Sigmoid colon (tissue), 7 donors: ENCODE data around the gene NUDT17. TPM values are rescaled to one million over a fixed set of nuclear protein-coding genes. Genes with fewer than 3 reads are reported as not detected.
A peak's percentile ranks its signal among the peaks of the same experiment; 100 is the strongest.

Source experiments
- DNase-seq: peaks from one replicate; pipeline ENCODE4 v3.0.0-alpha.2; 2019
- H3K27ac ChIP-seq, 4 donors: fragments of 200-600 bp; sonication (generic); one replicate each; pipeline ENCODE4 v1.5.1; 2016 to 2019; ENCODE audit warnings: mild to moderate bottlenecking in 1 of 4
- H3K27me3 ChIP-seq, 3 donors: fragments of 200-600 bp; sonication (generic); one replicate each; pipeline ENCODE4 v1.5.1; 2019; ENCODE audit warnings: mild to moderate bottlenecking in 1 of 3
- H3K36me3 ChIP-seq, 4 donors: fragments of 200-600 bp; sonication (generic); one replicate each; pipeline ENCODE4 v1.5.1; 2016 to 2019
- H3K4me1 ChIP-seq, 4 donors: fragments of 200-600 bp; sonication (generic); one replicate each; pipeline ENCODE4 v1.5.1; 2017 to 2019
- H3K4me3 ChIP-seq, 4 donors: fragments of 200-600 bp; sonication (generic); one replicate each; pipeline ENCODE4 v1.5.1; 2017 to 2019; ENCODE audit warnings: mild to moderate bottlenecking in 2 of 4, moderate library complexity in 1 of 4
- H3K9me3 ChIP-seq, 4 donors: fragments of 200-600 bp in 3 of 4; sonication (generic) in 3 of 4; one replicate each; pipeline versions ENCODE4 v1.5.1 to v1.6.1; 2013 to 2019
- CTCF ChIP-seq, 4 experiments: fragments of 450-650 bp in 3 of 4; fragments of 200-600 bp in 1 of 4; IDR thresholded peaks; one replicate each; pipeline ENCODE4 v1.5.1; 2016 to 2019; ENCODE audit warnings: antibody characterized with exemption in 4 of 4, mild to moderate bottlenecking in 3 of 4, moderate library complexity in 2 of 4
- EP300 ChIP-seq, 4 donors: sonication (generic); formaldehyde crosslinking; IDR thresholded peaks; one replicate each; pipeline ENCODE4 v1.6.1; 2017; ENCODE audit warnings: antibody characterized with exemption in 4 of 4
- POLR2A ChIP-seq, 2 donors: fragments of 450-650 bp; IDR thresholded peaks; one replicate each; pipeline ENCODE4 v1.6.1; 2016; ENCODE audit warnings: antibody characterized with exemption in 2 of 2, mild to moderate bottlenecking in 2 of 2, moderate library complexity in 2 of 2
- POLR2AphosphoS5 ChIP-seq, 4 donors: sonication (generic); formaldehyde crosslinking; IDR thresholded peaks; one replicate each; pipeline ENCODE4 v1.6.1; 2017; ENCODE audit warnings: antibody characterized with exemption in 4 of 4
- WGBS, 2 donors: extraction: QIAGEN DNeasy Blood & Tissue Kit; methylation state at CpG; one replicate each; pipeline ENCODE4 v1.1.7; 2013; 5-methylcytosine and 5-hydroxymethylcytosine counted together
- intact Hi-C: fragments of 100-400 bp; cut with DNase I; formaldehyde crosslinking; loops from one replicate; pipeline ENCODE4 v1.15.1; 2023
- polyA plus RNA-seq, 3 donors: library from polyadenylated mRNA; stranded (reverse); fragments of 200-250 nt; gene quantifications; one replicate each; pipeline ENCODE4 v1.2.3, GENCODE V29; 2013
- total RNA-seq, 4 donors: library from RNA; depleted of rRNA; stranded (reverse); fragments of >200 nt; gene quantifications; one replicate each; pipeline ENCODE4 v1.1.0, GENCODE V29; 2016
- donor health status: healthy with polysubstance abuse.
- donor health status: Bipolar disorder and iron deficiency.
- donor health status: healthy.

NUDT17 gene
- total and polyA plus RNA-seq, 7 donors = 1.2 to 9.1 (median 2.1) TPM; not detected in 1

- TF ChIP-seq CTCF (IDR thresholded peaks at IDR 0.05) (no peak), POLR2A (IDR thresholded peaks at IDR 0.05) (no peak), POLR2AphosphoS5 (IDR thresholded peaks at IDR 0.05) (no peak), EP300 (IDR thresholded peaks at IDR 0.05) (no peak)
- no peak for DNase-seq
- no peaks in the 10 kb centered on the region for H3K9me3 ChIP-seq
- H3K4me3 ChIP-seq = no peak overlapping the region
- H3K27ac ChIP-seq = no peak overlapping the region
- H3K4me1 ChIP-seq = peaks cover 0 to 23% (median 20%) of the 10 kb centered on the region in 4 donors
- peaks cover 36 to 50% (median 37%) of the 10 kb centered on the region in 4 donors for H3K36me3 ChIP-seq
- H3K27me3 ChIP-seq = no peaks in the 10 kb centered on the region
- intact Hi-C loops = loop anchor here (5.0 kb wide), 3 partner anchors 35 to 100 kb away; partner anchors contain the start of genes LIX1L and PEX11B
- 71 to 85% methylated on average over 4 of the region's 4 CpGs for WGBS, 2 donors
These were observed 11.7 kb downstream of the NUDT17 start for GRCh38 chr1:145857170-145857569.

- WGBS, 2 donors = 1% methylated on average over 35 of the region's 35 CpGs
- Histone ChIP-seq H3K36me3 (peaks cover 27 to 38% (median 29%) of the 10 kb centered on the region in 4 donors), H3K27ac (peak overlapping the region; percentile 94 to 96 (median 95)), H3K4me1 (peaks cover 0 to 23% (median 20%) of the 10 kb centered on the region in 4 donors), H3K4me3 (peak overlapping the region; percentile 57 to 97 (median 82)), H3K27me3 (no peaks in the 10 kb centered on the region), H3K9me3 (no peaks in the 10 kb centered on the region)
- intact Hi-C loops = loop anchor here (5.0 kb wide), 3 partner anchors 34 to 99 kb away; partner anchors contain the start of genes LIX1L and PEX11B
- TF ChIP-seq POLR2A (IDR thresholded peaks at IDR 0.05) (no peak), CTCF (IDR thresholded peaks at IDR 0.05) (no peak), EP300 (IDR thresholded peaks at IDR 0.05) (no peak), POLR2AphosphoS5 (IDR thresholded peaks at IDR 0.05) (no peak)
- DNase-seq = peak; percentile 83
These were observed 12.9 kb downstream of the NUDT17 start for GRCh38 chr1:145858238-145858900.

GRCh38 chr1:145858901-145859490 lies 13.6 kb downstream of the NUDT17 start, which contains the start of gene PIAS3:
TSS of gene PIAS3 (minus strand) at chr1:145859081. CDS start at chr1:145858990, 91 bp downstream.
- H3K27ac ChIP-seq = peak within 1 kb of the TSS; percentile 94 to 96 (median 95)
- intact Hi-C loops = loop anchor here (5.0 kb wide), 3 partner anchors 33 to 98 kb away; partner anchors contain the start of genes LIX1L and PEX11B
- no peaks in the 10 kb centered on the region for H3K9me3 ChIP-seq
- peak within 1 kb of the TSS; percentile 57 to 97 (median 82) for H3K4me3 ChIP-seq
- peaks cover 0 to 23% (median 20%) of the 10 kb centered on the region in 4 donors for H3K4me1 ChIP-seq
- peak; percentile 98 for DNase-seq
- WGBS, 2 donors = 0 to 1% methylated on average over 42 of the region's 42 CpGs
- peaks cover 21 to 32% (median 24%) of the 10 kb centered on the region in 4 donors for H3K36me3 ChIP-seq
- no peak for TF ChIP-seq EP300 (IDR thresholded peaks at IDR 0.05)
- peak; percentile 89 to 94 (median 94) for TF ChIP-seq POLR2AphosphoS5 (IDR thresholded peaks at IDR 0.05)
- TF ChIP-seq POLR2A (IDR thresholded peaks at IDR 0.05) = peak; percentile 73 to 81
- TF ChIP-seq CTCF (IDR thresholded peaks at IDR 0.05) = no peak
- no peaks in the 10 kb centered on the region for H3K27me3 ChIP-seq

- peak; percentile 97 for DNase-seq
- 0% methylated on average over 41 of the region's 41 CpGs for WGBS, 2 donors
- Histone ChIP-seq H3K27me3 (no peaks in the 10 kb centered on the region), H3K9me3 (no peaks in the 10 kb centered on the region), H3K36me3 (peaks cover 16 to 26% (median 18%) of the 10 kb centered on the region in 4 donors), H3K4me1 (peaks cover 0 to 23% (median 20%) of the 10 kb centered on the region in 4 donors), H3K27ac (peak overlapping the region; percentile 94 to 96 (median 95)), H3K4me3 (peak overlapping the region; percentile 57 to 97 (median 82))
- no peak for TF ChIP-seq CTCF (IDR thresholded peaks at IDR 0.05)
- peak; percentile 66 to 77 for TF ChIP-seq POLR2A (IDR thresholded peaks at IDR 0.05)
- no peak for TF ChIP-seq EP300 (IDR thresholded peaks at IDR 0.05)
- peak; percentile 75 to 91 (median 88) for TF ChIP-seq POLR2AphosphoS5 (IDR thresholded peaks at IDR 0.05)
- intact Hi-C loops = loop anchor here (5.0 kb wide), 3 partner anchors 33 to 98 kb away; partner anchors contain the start of genes LIX1L and PEX11B
These were observed 14.1 kb downstream of the NUDT17 start for GRCh38 chr1:145859491-145860023.
